HG03060 (cell line): ENCODE data around the gene S100A2.
"Not testable (repeated sequence)": the region's sequence is repeated elsewhere in the genome, so short reads cannot be mapped to it uniquely, and the experiment has no call there.

Source experiments
- ATAC-seq: cut with Tn5 transposase; IDR thresholded peaks from one replicate; pipeline ENCODE4 v1.9.1; 2021; ENCODE audit warnings: low read depth, moderate number of reproducible peaks; ENCODE audit not compliant: unreplicated experiment

The S100A2 gene

DNA sequence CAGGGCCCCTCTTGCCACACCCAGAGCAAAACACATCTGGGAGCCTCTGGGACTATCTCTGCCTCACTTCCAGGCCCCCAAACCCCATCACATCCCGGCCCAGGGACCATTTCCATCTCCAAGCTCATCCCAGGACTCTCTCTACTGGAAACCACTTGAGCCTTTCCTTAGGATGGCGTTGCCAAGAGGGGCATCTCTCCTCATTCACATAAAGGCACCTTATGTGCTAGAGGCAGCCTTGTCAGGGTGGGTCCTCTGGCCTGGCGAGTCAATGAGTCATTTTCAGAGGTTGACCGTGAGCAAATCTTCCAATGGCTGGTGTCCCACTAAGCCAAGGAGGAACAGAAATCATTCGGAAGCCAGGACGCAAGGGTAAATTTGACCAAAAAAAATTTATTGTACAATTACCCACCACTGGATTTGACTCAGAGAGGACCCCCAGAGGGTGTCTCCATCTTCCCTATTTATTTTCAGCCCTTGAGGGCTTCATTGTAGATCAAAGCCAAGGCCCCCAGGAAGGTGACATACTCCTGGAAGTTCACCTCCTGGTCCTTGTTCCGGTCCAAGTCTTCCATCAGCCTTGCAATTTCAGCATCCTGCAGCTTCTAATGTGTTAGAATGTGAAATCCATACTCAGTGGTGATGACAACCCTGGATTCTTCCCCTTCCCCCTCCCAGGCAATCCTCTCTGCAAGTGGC lies 31.3 kb downstream of the S100A2 start:
- ATAC-seq, result no peak

DNA sequence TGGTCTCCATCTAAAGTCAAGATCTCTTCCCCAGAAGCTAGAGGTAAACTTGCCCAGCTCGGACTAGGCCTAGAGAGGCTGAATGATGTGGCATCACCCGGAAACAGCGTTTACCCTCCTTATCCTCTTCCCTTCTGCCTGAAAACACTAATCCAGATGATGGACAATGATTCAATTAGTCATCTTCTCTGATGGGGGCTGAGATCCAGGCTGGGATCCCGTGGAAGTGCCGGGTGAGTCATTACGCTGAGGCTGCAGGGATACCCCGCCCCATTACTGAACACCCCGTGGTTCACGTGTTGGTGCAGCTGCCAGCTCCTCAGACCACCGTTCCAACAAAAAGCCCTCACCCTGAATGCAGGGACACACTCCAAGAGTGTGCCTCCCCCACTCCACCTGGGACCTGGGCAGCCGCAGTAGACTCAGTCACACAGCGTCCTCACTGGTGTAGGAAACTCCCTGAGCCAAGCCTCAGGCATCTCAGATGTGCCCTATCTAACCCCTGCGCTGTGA lies 31.9 kb downstream of the S100A2 start:
- ATAC-seq, result no peak

DNA sequence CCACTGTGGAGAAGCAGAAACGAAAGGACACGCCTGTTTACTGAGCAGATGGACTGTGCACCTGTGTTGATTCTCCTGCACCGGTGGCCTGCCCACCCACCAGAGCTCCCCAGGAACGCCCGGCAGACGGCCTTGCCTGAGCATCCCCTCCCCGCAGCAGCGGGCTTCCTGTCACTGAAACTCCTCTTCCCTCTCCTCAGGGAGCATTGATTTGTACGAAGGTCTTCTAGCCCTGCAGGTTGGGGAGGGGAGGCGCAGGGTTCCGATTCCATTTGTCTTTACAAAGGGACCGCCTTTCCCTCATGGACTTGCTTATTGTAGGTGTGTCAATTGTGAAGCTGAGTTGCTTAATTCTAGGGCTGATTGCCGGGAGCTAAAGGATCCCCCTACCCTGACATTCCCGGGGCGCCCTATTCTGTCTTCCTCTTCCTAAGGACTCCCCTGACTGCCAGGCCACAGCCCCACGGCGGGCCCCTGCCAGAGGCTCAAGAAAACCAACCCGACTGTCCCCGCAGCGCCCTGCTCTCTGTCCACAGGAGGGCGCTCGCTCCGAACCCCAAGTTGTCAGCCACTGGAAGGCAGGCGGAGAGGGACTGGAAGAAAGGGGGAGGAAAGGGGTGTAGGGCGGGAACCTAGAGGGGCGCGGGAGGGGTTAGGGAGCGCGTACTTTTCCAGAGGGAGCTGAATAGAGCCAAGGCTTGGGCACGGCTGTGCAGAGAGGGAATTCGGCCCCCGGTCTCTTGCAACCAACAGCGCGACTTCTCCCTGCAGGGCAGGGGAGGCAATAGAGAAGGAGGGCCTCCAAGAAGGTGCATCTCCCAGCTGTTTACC lies 32.7 kb downstream of the S100A2 start:
- ATAC-seq, result no peak

DNA sequence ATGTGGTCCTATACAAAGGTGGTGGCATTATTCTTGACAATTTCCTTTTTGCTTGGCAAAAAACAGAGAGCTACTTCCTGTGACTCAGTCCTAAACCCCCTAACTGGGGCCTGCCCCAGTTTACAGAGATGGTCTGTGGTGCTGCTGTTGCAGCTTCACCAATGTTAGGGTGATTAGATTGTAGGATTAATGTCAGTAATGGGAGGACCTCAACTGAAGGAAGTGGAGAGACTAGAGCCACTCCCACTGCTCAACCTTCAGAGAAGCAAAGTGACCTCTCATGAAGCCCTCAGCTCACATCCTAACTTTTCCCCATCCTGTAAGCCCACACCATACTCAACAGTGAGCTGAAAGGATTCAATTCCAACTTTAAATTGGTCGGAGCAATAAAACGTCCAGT lies 33.5 kb downstream of the S100A2 start:
- no peak for ATAC-seq

DNA sequence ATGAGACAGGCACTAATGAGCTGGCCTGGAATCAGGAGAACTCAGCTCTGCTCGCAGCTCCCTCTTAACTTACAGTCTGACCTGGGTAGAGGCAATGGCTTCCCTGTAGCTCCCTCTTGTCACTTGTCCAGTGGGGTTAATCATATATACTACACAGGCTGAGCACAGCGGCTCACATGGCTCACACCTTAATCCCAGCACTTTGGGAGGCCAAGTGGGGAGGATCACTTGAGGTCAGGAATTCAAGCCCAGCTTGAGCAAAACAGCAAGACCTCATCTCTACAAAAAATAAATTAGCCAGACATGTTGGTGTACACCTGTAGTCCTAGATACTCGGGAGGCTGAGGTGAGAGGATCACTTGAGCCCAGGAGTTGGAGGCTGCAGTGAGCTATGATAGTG lies 34.0 kb downstream of the S100A2 start:
- no peak for ATAC-seq

DNA sequence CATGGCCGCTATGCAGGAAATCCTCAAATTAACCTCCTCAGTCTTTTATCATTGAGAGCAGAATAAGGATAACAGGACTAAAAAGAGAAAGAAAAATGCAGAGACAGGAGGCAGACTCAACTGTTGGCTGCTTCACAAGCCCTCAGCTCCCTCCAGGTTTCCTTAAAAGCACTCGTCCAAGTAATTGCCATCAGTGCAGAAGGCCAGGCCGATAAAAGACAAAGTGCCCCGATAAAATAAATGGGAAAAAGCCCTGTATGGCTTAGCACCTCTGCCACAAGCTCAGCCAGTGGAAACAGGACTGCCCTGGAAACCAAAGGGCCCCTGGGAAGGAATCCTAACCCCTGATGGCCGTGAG lies 38.0 kb downstream of the S100A2 start:
- ATAC-seq, result no peak

DNA sequence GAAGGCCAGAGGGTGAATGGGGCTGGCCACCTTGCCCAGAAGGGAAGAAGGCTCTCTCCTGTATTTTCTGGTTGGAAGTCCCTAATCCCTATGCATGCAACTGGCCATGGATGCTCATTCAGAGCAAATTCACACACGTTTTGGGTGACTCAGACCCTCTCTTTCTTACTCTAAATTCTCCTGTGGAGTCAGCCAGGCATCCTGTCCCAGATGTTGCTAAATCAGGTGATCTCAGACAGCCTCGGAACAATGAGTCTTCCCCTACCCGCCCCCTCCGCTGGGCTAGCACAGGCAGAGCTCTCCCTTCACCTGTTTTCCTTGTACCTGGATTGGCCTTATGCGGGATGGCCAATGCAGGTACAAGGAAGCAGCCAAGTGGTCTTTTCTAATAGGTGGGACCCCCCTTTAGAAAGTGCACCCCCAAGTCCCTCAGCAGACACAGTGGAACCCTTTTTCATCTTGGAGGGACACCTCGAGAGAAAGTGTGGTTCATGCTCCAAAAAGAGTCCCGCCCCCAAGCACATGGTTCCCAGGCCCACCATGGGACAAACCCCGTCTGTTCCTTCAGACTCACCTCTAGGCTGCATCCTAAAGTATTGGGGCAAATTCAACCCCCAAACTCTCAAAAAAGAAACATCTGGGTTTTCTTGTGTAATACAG lies 38.5 kb downstream of the S100A2 start:
- no peak for ATAC-seq

DNA sequence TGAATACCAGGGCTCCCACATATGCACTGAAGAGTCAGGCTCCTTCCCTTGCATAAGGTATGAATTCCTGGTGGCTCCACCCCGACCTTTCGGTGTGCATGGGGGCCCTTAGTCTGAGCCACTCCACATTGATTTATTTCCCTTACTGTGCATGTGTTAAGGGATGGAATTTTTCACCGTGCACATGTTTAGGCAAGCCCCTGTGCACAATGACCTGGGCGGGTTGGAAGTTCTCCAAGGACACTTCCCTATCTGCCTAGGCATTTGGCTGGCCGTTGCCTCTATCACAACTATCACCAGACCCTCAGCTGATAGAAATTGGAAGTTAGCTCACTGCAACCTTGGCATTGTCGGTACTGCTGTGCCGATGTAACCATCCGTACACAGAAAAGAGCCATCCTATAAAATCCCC lies 39.5 kb downstream of the S100A2 start:
- ATAC-seq, result no peak

DNA sequence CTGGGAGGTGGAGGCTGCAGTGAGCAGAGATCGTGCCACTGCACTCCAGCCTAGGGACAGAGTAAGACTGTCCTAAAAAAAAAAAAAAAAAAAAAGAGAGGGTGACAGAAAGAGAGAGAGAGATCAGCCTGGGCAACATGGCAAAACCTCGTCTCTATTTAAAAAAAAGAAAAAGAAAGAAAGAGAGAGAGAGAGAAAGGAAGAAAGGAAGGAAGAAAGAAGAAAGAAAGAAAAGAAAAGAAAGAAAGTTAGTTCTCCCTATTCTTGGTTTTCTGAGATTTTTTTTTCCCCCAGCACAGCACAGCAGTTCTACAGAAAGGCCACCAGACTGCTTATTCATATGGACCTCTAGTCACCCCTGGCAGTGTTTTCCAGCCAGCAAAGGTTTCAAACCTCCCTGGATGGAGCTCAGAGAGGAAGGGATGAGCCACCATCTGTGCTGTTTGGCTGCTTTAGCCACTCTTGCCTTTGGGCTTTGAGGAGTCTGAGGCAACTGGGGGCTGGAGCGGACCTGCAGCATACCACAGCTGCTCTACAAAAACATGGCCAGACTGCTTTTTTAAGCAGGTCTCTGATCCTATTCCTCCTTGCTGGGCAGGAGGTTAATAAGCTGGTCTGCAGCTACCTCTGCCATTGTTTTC lies 40.4 kb downstream of the S100A2 start:
- ATAC-seq, result no peak

DNA sequence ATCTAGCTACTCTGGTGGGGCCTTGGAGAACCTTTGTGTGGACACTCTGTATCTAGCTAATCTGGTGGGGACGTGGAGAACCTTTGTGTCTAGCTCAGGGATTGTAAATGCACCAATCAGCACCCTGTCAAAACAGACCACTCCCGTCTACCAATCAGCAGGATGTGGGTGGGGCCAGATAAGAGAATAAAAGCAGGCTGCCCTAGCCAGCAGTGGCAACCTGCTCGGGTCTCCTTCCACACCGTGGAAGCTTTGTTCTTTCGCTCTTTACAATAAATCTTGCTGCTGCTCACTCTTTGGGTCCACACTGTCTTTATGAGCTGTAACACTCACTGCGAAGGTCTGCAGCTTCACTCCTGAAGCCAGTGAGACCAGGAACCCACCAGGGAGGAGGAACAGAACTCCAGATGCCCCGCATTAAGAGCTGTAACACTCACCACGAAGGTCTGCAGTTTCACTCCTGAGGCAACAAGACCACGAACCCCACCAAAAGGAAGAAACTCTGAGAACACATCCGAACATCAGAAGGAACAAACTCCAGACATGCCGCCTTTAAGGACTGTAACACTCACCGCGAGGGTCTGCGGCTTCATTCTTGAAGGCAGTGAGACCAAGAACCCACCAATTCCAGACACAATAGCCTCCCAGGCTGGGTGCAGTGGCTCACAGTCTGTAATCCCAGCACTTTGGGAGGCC lies 43.1 kb downstream of the S100A2 start:
- ATAC-seq, result not testable (repeated sequence)

DNA sequence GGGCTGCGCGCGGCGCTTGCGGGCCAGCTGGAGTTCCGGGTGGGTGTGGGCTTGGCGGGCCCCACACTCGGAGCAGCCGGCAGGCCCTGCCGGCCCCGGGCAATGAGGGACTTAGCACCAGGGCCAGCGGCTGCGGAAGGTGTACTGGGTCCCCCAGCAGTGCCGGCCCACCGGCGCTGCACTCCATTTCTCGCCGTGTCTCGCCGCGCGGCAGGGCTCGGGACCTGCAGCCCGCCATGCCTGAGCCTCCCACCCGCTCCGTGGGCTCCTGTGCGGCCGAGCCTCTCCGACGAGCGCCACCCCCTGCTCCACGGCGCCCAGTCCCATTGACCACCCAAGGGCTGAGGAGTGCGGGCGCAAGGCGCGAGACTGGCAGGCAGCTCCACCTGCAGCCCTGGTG lies 43.8 kb downstream of the S100A2 start:
- not testable (repeated sequence) for ATAC-seq

DNA sequence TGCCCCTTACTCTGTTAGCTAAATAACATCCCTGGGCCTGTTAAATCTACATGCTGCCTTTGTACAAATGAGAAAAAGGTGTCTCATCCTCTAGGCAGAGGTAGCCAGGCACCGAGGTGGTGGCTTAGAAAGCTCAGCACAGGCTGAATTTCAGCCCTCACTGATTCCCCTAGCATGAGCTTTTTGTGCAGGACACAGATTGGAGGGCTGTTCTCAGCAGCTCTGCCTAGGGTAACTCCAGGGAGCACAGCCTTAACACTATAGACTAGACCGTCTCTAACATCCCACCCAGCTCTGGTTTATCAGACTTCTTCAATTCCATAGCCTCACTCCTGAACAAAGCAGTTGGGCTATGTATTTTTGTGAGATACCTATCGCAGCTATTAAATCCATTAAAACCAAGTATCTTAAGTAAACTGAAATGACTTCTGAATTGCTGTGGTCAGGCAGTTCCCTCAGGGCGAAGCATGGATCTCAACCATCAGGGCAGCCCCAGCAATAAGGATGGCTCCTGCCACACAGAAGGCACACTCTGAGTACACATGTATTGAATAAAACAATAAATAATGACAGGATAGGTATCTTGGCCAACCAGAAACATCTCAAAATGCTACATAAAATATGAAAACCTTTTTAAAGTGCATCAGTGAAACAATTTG lies 44.7 kb downstream of the S100A2 start:
- ATAC-seq, result no peak

DNA sequence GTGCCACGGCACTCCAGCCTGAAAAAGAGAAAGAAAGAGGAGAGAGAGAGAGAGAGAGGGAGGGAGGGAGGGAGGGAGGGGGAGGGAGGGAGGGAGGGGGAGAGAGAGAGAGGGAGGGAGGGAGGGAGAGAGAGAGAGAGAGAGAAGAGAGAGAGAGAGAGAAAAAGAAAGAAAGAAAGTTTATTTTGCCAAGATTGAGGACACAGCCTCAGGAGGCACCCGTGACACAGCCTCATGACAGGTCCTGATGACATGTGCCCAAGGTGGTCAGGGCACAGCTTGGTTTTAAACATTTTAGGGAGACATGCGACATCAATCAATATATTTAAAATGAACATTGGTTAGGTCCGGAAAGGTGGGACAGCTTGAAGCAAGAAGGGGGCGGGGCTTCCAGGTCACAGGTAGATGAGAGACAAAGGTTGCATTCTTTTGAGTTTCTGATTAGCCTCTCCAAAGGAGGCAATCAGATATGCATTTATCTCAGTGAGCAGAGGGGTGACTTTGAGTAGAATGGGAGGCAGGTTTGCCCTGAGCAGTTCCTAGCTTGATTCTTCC lies 45.4 kb downstream of the S100A2 start:
- ATAC-seq, result not testable (repeated sequence)

DNA sequence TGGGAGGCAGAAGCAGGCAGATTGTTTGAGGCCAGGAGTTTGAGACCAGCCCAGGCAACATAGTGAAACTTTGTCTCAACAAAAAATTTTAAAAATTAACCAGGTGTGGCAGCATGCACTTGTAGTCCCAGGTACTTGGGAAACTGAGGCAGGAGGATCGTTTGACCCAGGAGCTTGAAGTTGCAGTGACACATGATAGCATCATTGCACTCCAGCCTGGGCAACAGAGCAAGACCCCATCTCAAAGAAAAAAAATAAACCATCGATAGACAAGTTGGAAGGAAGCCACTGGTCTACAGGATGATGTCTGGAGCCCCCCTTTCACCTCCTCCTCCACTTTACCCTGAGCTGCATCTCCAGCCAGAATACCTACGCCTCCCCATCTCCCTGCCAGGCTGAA lies 46.4 kb downstream of the S100A2 start:
- no peak for ATAC-seq

DNA sequence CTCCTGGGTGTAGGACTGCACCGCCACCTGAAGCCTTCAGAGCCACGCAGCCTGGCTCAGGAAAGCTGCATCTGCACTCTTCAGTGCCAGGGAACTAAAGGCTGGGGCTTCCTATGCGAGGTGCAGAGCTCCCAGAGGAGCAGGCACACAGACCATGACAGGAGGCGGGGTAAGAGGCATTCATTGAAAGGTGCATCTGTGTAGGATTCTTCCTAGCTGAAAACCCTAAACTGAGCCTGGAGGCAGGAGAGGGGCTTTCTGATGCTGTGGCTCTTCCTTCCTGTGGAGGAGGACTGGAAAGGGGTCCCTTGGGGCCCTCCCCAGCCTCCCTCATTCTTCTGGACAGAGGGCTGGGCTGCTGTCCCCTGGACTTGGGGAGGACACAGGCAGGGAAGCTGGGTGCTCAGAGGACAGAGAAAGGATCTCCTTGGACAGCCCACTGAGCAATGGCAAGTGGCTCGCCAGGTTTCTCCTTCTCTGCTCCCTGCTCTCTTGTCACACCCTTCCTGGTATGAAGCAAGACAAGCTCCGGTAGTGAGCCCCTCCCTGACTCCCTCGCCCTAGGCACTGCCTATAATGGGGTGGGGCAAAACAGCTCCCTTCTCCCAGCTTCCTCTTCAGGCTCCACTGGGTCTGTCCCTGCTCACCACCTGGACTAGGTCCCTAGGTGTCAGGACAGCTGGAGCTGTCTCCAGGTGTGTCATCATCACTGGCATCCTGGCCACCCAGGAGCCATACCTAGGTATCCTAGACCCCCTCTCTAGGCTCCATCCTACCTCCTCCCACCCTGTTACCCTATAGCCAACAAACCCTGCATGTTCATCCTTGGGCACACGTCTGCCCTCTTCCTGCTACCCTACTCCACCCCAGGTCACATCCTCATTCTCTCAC lies 49.9 kb downstream of the S100A2 start:
- no peak for ATAC-seq

DNA sequence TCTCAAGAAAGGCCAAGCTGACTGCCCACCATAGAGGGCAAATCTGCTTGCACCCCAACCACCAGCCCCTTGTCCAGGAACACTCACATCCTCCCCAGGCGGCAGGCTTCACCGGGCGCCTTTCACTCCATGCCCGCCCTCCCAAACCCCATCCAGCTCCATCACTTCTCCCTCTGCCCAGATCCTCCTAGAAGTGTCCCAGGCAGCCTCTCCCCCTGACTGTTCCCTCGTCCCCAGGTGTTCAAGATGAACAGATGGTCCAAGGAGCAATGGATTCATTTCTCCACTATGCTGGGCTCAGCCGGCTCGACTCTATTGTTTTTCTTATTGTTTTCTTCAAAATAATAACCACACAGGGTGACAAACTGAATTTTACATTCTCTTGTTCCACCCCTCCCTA lies 52.0 kb downstream of the S100A2 start:
- ATAC-seq, result no peak

DNA sequence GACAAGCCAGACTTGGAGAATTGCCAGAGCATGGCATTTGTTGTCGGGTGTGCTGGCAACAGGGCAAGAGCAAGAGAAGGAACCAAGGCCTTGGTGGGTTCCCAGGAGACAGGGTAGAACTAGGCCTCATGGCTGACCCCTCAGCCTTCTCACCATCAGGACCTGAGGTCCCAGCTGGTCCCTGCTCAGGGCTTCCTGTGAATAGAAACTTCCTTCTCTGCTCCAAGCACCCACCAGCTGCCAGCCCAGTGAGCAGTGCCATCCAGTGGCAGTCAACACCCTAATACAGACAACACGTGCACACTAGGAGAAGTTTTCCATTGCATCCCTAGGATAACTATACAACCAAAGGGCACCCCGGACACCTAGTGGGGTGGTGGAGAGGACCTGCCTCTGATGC lies 52.6 kb downstream of the S100A2 start:
- ATAC-seq, result no peak
